ENCODE data around the gene RECQL5. TPM values are rescaled to one million over a fixed set of nuclear protein-coding genes. Genes with fewer than 3 reads are reported as not detected.

Gene RECQL5
- total and polyA plus RNA-seq, 2 of the 8 experiments (the other 6 are each of a cell fraction or from before 2014, with no cell fraction given) = 15.1 to 41.1 TPM

- TF ChIP-seq SUZ12 (IDR thresholded peaks at IDR 0.05; ENCODE audit: low read length) = no peak
- peak; percentile 96 for TF ChIP-seq TAF1 (IDR thresholded peaks at IDR 0.05; ENCODE audit: low read depth, low read length)
- TF ChIP-seq BRCA1 (IDR thresholded peaks at IDR 0.05; ENCODE audit: low read depth, low read length) = no peak
- TF ChIP-seq SP2 (IDR thresholded peaks at IDR 0.05; ENCODE audit: low read length) = no peak
- TF ChIP-seq HDAC2 (IDR thresholded peaks at IDR 0.05; ENCODE audit: borderline replicate concordance in 1 of 2, low read depth in 2 of 2, low read length in 2 of 2) = peak in 1 of 2 experiments; percentile 99; a peak in 2 of 4 replicates
- peak; percentile 100 for TF ChIP-seq KDM5A (IDR thresholded peaks at IDR 0.05; ENCODE audit: low read length)
- no peak for TF ChIP-seq GTF2F1 (IDR thresholded peaks at IDR 0.05; ENCODE audit: borderline replicate concordance, low read depth, low read length)
- peak; percentile 51 for TF ChIP-seq SAP30 (IDR thresholded peaks at IDR 0.05; ENCODE audit: insufficient read depth, insufficient replicate concordance, low read length)
- TF ChIP-seq SIX5 (IDR thresholded peaks at IDR 0.05; ENCODE audit: low read depth, low read length) = no peak
- no peak for TF ChIP-seq KDM1A (IDR thresholded peaks at IDR 0.05; ENCODE audit: borderline replicate concordance, low read length)
- TF ChIP-seq TAF7 (optimal IDR thresholded peaks at IDR 0.05; ENCODE audit: borderline replicate concordance, low read depth, low read length) = peak; percentile 37
- TF ChIP-seq NANOG (IDR thresholded peaks at IDR 0.05; ENCODE audit: insufficient read depth, low read depth, low read length, poor library complexity, severe bottlenecking) = no peak
- peak; percentile 82 for TF ChIP-seq POLR2AphosphoS5 (IDR thresholded peaks at IDR 0.05; ENCODE audit: low read depth, low read length)
- TF ChIP-seq EZH2 (IDR thresholded peaks at IDR 0.05; ENCODE audit: low read depth, low read length, severe bottlenecking) = no peak
- TF ChIP-seq POLR2A (IDR thresholded peaks at IDR 0.05; ENCODE audit: control extremely low read depth in 1 of 2, low read depth in 2 of 2, low read length in 2 of 2) = peak; percentile 79 to 88
- no peak for TF ChIP-seq SIRT6 (IDR thresholded peaks at IDR 0.05; ENCODE audit: low read length)
- TF ChIP-seq ASH2L (IDR thresholded peaks at IDR 0.05; ENCODE audit: low read length) = peak; percentile 87
Observed at GRCh38 chr17:75666959-75667790, at the start of gene RECQL5, which contains the start of gene SAP30BP (continued).

All from H1 (cell line).